Transverse colon (tissue), 4 donors: ENCODE results near the gene CEACAM7.

Experiments used
- CTCF ChIP-seq, 5 experiments: fragments of 200-600 bp in 3 of 5; fragments of 450-650 bp in 2 of 5; sonication (generic) in 3 of 5; IDR thresholded peaks; 1 replicate in 2 of 5; 2 replicates in 3 of 5; pipeline ENCODE4 v1.5.1; 2016 to 2017; ENCODE audit warnings: antibody characterized with exemption in 5 of 5, inconsistent platforms in 3 of 5, mild to moderate bottlenecking in 2 of 5, moderate library complexity in 1 of 5
- EP300 ChIP-seq: sonication (generic); formaldehyde crosslinking; IDR thresholded peaks from one replicate; pipeline ENCODE4 v1.6.1; 2017; ENCODE audit warnings: antibody characterized with exemption, low read depth
- POLR2A ChIP-seq: fragments of 450-650 bp; IDR thresholded peaks from one replicate; pipeline ENCODE4 v1.6.1; 2016; ENCODE audit warnings: antibody characterized with exemption, mild to moderate bottlenecking, moderate library complexity
- POLR2AphosphoS5 ChIP-seq, 3 donors: sonication (generic); formaldehyde crosslinking; IDR thresholded peaks; one replicate each; pipeline ENCODE4 v1.6.1; 2016; ENCODE audit warnings: antibody characterized with exemption in 3 of 3

GRCh38 chr19:41666075-41666474, 22.0 kb downstream of the CEACAM7 start:
- TF ChIP-seq CTCF (IDR thresholded peaks at IDR 0.05) (no peak), POLR2A (no peak), POLR2AphosphoS5 (IDR thresholded peaks at IDR 0.05) (no peak), EP300 (no peak)
